ENCODE data around the gene SLC16A14. TPM values are rescaled to one million over a fixed set of nuclear protein-coding genes. Genes with fewer than 3 reads are reported as not detected.

SLC16A14 gene
- total and polyA plus RNA-seq, 2 experiments from 2014 or later, result 1.1 to 2.7 TPM

DNA sequence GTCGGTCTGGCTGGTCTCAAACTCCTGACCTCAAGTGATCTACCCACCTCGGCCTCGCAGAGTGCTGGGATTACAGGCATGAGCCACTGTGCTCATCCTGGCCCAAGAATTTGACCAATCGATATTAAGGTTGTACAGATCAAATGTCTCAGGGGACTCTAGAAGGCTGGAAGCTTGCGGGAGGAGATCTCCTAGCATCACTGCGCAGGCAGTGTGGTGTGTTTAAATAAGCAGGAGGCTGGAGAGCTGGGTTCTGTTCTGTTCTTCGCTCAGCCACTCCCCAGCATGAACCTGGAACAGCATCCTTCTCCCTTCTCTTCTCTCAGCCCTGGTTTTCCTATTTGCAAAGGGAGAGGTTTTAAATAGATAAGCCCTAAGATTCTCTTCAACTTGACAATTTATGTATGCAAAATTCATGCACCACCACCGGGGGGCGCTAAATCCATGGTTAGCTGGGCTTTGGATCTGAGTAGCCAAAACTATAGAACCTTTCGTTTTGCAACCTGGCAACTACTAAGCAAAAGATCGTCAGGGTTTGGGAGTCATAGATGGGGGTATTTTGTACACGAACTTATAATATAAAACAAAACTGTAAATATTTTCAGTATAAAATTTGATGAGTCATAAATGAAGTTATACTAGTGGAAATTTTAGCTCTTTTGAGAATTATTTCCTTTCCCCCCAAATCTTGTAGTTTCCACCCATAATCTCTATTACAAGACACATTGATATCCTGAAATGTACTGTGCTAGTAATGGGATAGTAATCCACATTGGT, 60.6 kb downstream of the SLC16A14 start:
- no peak overlapping the region for H3K4me3 Mint-ChIP-seq
- ATAC-seq, result peak; percentile 68
- no peaks in the 10 kb centered on the region for H3K9me3 Mint-ChIP-seq
- no peaks in the 10 kb centered on the region for H3K36me3 ChIP-seq (ENCODE audit: insufficient read depth)
- no peak overlapping the region for H3K4me2 ChIP-seq
- H3K4me3 ChIP-seq, result no peak overlapping the region
- no peaks in the 10 kb centered on the region for H4K20me1 ChIP-seq (replicated peaks; ENCODE audit: insufficient read depth)
- H3K79me2 ChIP-seq (replicated peaks; ENCODE audit: insufficient read depth), result no peaks in the 10 kb centered on the region
- peak; percentile 86 for DNase-seq (ENCODE audit: low spot score)
- no peaks in the 10 kb centered on the region for H3K27me3 ChIP-seq (ENCODE audit: insufficient read depth)
- H3K4me1 Mint-ChIP-seq, result no peaks in the 10 kb centered on the region
- H3K27ac ChIP-seq (ENCODE audit: low read depth), result no peak overlapping the region
- H2AFZ ChIP-seq, result no peak overlapping the region
- TF ChIP-seq, protein P1, sequence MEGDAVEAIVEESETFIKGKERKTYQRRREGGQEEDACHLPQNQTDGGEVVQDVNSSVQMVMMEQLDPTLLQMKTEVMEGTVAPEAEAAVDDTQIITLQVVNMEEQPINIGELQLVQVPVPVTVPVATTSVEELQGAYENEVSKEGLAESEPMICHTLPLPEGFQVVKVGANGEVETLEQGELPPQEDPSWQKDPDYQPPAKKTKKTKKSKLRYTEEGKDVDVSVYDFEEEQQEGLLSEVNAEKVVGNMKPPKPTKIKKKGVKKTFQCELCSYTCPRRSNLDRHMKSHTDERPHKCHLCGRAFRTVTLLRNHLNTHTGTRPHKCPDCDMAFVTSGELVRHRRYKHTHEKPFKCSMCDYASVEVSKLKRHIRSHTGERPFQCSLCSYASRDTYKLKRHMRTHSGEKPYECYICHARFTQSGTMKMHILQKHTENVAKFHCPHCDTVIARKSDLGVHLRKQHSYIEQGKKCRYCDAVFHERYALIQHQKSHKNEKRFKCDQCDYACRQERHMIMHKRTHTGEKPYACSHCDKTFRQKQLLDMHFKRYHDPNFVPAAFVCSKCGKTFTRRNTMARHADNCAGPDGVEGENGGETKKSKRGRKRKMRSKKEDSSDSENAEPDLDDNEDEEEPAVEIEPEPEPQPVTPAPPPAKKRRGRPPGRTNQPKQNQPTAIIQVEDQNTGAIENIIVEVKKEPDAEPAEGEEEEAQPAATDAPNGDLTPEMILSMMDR (conservative IDR thresholded peaks at IDR 0.05; ENCODE audit: low read depth in 2 of 2), result peak; percentile 92 to 96
- no peak for TF ChIP-seq STAT1 (IDR thresholded peaks at IDR 0.05; ENCODE audit: unreplicated experiment)
- H3K36me3 Mint-ChIP-seq (ENCODE audit: low read depth), result peaks cover 2% of the 10 kb centered on the region; the same call in 1 of the 3 replicates
- no peaks in the 10 kb centered on the region for H3F3A ChIP-seq (replicated peaks; ENCODE audit: low read depth)
- no peak overlapping the region for H3K27ac Mint-ChIP-seq
- H3K27me3 Mint-ChIP-seq (ENCODE audit: insufficient read depth, low read depth, poor library complexity), result peaks cover 7% of the 10 kb centered on the region
- H3K9me2 ChIP-seq (ENCODE audit: insufficient read depth), result no peaks in the 10 kb centered on the region
- H3K4me1 ChIP-seq (ENCODE audit: insufficient read depth), result no peaks in the 10 kb centered on the region

DNA sequence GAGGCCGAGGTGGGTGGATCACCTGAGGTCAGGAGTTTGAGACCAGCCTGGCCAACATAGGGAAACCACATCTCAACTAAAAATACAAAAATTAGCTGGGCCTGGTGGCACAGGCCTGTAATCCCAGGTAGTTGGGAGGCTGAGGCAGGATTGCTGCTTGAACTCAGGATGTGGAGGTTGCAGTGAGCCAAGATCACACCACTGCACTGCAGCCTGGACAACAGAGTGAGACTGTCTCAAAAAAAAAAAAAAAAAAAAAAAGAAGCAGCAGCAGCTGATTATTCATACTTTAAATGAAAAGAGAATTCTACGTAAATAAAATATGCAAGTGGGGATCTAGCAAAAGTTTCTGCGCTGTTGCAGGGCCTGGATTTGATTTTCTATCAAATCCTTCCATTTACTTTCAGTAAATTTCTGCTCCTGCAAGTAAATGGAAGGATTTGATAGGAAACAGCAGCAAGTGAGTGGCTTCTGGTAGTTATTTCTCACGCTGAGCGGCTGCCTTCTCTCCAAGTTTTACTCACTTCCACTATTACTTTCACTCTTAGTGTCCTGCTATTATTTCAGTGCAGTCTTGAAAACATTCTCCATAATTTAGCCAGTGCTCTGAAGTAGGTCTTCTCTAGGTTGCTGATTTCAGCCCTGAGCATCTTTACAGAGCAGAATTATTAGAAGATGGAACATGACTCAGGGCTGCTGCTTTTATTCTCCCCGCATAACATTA, 68.4 kb downstream of the SLC16A14 start:
- Histone ChIP-seq H3K4me3 (no peak overlapping the region), H3K27me3 (ENCODE audit: insufficient read depth) (no peaks in the 10 kb centered on the region), H3K79me2 (replicated peaks; ENCODE audit: insufficient read depth) (no peaks in the 10 kb centered on the region), H3K4me2 (no peak overlapping the region), H4K20me1 (replicated peaks; ENCODE audit: insufficient read depth) (no peaks in the 10 kb centered on the region), H3F3A (replicated peaks; ENCODE audit: low read depth) (no peaks in the 10 kb centered on the region), H3K4me1 (ENCODE audit: insufficient read depth) (no peaks in the 10 kb centered on the region), H3K36me3 (ENCODE audit: insufficient read depth) (no peaks in the 10 kb centered on the region), H3K27ac (ENCODE audit: low read depth) (no peak overlapping the region), H3K9me2 (ENCODE audit: insufficient read depth) (no peaks in the 10 kb centered on the region), H2AFZ (no peak overlapping the region)
- ATAC-seq, result no peak
- Mint-ChIP-seq H3K4me3 (no peak overlapping the region), H3K9me3 (no peaks in the 10 kb centered on the region), H3K27ac (no peak overlapping the region), H3K36me3 (ENCODE audit: low read depth) (peaks cover 2% of the 10 kb centered on the region; the same call in 1 of the 3 replicates), H3K27me3 (ENCODE audit: insufficient read depth, low read depth, poor library complexity) (peaks cover 2% of the 10 kb centered on the region), H3K4me1 (no peaks in the 10 kb centered on the region)
- no peak for DNase-seq (ENCODE audit: low spot score)
- TF ChIP-seq ZNF114 (CRISPR knock-in tag; IDR thresholded peaks at IDR 0.05), result no peak
- TF ChIP-seq NANOG (IDR thresholded peaks at IDR 0.05; ENCODE audit: borderline replicate concordance), result no peak
- TF ChIP-seq, protein P2, sequence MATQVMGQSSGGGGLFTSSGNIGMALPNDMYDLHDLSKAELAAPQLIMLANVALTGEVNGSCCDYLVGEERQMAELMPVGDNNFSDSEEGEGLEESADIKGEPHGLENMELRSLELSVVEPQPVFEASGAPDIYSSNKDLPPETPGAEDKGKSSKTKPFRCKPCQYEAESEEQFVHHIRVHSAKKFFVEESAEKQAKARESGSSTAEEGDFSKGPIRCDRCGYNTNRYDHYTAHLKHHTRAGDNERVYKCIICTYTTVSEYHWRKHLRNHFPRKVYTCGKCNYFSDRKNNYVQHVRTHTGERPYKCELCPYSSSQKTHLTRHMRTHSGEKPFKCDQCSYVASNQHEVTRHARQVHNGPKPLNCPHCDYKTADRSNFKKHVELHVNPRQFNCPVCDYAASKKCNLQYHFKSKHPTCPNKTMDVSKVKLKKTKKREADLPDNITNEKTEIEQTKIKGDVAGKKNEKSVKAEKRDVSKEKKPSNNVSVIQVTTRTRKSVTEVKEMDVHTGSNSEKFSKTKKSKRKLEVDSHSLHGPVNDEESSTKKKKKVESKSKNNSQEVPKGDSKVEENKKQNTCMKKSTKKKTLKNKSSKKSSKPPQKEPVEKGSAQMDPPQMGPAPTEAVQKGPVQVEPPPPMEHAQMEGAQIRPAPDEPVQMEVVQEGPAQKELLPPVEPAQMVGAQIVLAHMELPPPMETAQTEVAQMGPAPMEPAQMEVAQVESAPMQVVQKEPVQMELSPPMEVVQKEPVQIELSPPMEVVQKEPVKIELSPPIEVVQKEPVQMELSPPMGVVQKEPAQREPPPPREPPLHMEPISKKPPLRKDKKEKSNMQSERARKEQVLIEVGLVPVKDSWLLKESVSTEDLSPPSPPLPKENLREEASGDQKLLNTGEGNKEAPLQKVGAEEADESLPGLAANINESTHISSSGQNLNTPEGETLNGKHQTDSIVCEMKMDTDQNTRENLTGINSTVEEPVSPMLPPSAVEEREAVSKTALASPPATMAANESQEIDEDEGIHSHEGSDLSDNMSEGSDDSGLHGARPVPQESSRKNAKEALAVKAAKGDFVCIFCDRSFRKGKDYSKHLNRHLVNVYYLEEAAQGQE (IDR thresholded peaks at IDR 0.05; ENCODE audit: unreplicated experiment), result no peak
- TF ChIP-seq, protein P3, sequence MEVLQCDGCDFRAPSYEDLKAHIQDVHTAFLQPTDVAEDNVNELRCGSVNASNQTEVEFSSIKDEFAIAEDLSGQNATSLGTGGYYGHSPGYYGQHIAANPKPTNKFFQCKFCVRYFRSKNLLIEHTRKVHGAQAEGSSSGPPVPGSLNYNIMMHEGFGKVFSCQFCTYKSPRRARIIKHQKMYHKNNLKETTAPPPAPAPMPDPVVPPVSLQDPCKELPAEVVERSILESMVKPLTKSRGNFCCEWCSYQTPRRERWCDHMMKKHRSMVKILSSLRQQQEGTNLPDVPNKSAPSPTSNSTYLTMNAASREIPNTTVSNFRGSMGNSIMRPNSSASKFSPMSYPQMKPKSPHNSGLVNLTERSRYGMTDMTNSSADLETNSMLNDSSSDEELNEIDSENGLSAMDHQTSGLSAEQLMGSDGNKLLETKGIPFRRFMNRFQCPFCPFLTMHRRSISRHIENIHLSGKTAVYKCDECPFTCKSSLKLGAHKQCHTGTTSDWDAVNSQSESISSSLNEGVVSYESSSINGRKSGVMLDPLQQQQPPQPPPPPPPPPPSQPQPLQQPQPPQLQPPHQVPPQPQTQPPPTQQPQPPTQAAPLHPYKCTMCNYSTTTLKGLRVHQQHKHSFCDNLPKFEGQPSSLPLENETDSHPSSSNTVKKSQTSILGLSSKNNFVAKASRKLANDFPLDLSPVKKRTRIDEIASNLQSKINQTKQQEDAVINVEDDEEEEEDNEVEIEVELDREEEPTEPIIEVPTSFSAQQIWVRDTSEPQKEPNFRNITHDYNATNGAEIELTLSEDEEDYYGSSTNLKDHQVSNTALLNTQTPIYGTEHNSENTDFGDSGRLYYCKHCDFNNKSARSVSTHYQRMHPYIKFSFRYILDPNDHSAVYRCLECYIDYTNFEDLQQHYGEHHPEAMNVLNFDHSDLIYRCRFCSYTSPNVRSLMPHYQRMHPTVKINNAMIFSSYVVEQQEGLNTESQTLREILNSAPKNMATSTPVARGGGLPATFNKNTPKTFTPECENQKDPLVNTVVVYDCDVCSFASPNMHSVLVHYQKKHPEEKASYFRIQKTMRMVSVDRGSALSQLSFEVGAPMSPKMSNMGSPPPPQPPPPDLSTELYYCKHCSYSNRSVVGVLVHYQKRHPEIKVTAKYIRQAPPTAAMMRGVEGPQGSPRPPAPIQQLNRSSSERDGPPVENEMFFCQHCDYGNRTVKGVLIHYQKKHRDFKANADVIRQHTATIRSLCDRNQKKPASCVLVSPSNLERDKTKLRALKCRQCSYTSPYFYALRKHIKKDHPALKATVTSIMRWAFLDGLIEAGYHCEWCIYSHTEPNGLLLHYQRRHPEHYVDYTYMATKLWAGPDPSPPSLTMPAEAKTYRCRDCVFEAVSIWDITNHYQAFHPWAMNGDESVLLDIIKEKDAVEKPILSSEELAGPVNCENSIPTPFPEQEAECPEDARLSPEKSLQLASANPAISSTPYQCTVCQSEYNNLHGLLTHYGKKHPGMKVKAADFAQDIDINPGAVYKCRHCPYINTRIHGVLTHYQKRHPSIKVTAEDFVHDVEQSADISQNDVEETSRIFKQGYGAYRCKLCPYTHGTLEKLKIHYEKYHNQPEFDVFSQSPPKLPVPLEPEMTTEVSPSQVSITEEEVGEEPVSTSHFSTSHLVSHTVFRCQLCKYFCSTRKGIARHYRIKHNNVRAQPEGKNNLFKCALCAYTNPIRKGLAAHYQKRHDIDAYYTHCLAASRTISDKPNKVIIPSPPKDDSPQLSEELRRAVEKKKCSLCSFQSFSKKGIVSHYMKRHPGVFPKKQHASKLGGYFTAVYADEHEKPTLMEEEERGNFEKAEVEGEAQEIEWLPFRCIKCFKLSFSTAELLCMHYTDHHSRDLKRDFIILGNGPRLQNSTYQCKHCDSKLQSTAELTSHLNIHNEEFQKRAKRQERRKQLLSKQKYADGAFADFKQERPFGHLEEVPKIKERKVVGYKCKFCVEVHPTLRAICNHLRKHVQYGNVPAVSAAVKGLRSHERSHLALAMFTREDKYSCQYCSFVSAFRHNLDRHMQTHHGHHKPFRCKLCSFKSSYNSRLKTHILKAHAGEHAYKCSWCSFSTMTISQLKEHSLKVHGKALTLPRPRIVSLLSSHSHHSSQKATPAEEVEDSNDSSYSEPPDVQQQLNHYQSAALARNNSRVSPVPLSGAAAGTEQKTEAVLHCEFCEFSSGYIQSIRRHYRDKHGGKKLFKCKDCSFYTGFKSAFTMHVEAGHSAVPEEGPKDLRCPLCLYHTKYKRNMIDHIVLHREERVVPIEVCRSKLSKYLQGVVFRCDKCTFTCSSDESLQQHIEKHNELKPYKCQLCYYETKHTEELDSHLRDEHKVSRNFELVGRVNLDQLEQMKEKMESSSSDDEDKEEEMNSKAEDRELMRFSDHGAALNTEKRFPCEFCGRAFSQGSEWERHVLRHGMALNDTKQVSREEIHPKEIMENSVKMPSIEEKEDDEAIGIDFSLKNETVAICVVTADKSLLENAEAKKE (CRISPR knock-in tag; IDR thresholded peaks at IDR 0.05), result no peak
- no peak for TF ChIP-seq ZNF331 (CRISPR knock-in tag; IDR thresholded peaks at IDR 0.05; ENCODE audit: low read depth)
- TF ChIP-seq CREB1 (CRISPR knock-in tag; IDR thresholded peaks at IDR 0.05; ENCODE audit: low read depth), result no peak
